Breast epithelium (tissue), 3 donors: ENCODE results near the gene PUM1.

Experiments used
- POLR2AphosphoS5 ChIP-seq, 3 donors: sonication (generic); formaldehyde crosslinking; IDR thresholded peaks; one replicate each; pipeline ENCODE4 v1.6.1; 2017; ENCODE audit warnings: antibody characterized with exemption in 3 of 3
- TF ChIP-seq, protein P1 (sequence below), 3 donors: fragments of 450-650 bp; IDR thresholded peaks; one replicate each; pipeline ENCODE4 v1.5.1; 2016 to 2017; ENCODE audit warnings: antibody characterized with exemption in 3 of 3, mild to moderate bottlenecking in 3 of 3, moderate library complexity in 3 of 3

DNA sequence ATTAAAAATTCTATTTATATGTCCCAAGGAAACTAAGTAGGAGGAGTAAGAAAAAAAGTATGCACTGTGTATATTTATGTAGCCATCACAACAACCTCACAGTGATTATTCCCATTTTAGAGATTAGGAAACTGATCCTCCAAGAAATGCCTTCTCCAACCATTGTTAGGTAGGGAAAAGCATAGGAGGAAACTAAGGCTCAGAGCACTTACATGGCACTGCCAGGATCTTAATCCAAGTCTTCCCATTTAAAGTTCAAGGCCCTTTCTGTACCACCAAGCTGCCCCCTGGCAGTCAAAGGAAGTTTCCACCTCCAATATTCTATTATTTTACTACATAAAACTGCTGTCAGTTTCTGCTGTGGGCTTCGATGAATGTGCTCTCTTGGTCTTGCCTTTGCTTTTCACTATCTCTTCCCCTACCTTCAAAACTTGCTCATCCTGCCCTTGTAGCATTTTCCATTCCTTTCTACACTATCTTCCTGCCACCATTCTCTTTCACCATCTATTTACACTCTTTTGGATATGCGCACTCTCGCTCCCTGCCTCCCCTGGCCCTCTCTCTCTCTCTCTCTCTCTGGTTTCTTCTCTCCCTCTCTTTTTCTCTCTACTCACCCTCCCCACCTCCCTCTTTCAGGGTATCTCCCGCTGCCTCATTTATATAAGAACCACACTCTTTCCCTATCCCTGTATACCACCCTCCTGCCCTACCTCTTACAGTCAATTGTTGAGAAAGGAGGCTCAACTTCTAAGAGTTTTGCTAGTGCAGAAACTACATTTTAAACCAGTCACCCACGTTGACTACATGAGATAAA, 34.0 kb downstream of the PUM1 start:
- TF ChIP-seq, protein P1, sequence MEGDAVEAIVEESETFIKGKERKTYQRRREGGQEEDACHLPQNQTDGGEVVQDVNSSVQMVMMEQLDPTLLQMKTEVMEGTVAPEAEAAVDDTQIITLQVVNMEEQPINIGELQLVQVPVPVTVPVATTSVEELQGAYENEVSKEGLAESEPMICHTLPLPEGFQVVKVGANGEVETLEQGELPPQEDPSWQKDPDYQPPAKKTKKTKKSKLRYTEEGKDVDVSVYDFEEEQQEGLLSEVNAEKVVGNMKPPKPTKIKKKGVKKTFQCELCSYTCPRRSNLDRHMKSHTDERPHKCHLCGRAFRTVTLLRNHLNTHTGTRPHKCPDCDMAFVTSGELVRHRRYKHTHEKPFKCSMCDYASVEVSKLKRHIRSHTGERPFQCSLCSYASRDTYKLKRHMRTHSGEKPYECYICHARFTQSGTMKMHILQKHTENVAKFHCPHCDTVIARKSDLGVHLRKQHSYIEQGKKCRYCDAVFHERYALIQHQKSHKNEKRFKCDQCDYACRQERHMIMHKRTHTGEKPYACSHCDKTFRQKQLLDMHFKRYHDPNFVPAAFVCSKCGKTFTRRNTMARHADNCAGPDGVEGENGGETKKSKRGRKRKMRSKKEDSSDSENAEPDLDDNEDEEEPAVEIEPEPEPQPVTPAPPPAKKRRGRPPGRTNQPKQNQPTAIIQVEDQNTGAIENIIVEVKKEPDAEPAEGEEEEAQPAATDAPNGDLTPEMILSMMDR (IDR thresholded peaks at IDR 0.05) = no peak
- no peak for TF ChIP-seq POLR2AphosphoS5 (IDR thresholded peaks at IDR 0.05)
